ENCODE results near the gene SNED1. TPM values are rescaled to one million over a fixed set of nuclear protein-coding genes. Genes with fewer than 3 reads are reported as not detected.

The SNED1 gene
- total and polyA plus RNA-seq, 9 of the 15 experiments (the other 6 are each of a cell fraction or from before 2014, with no cell fraction given): 0.03 to 0.07 (median 0.05) TPM; not detected in 5

DNA sequence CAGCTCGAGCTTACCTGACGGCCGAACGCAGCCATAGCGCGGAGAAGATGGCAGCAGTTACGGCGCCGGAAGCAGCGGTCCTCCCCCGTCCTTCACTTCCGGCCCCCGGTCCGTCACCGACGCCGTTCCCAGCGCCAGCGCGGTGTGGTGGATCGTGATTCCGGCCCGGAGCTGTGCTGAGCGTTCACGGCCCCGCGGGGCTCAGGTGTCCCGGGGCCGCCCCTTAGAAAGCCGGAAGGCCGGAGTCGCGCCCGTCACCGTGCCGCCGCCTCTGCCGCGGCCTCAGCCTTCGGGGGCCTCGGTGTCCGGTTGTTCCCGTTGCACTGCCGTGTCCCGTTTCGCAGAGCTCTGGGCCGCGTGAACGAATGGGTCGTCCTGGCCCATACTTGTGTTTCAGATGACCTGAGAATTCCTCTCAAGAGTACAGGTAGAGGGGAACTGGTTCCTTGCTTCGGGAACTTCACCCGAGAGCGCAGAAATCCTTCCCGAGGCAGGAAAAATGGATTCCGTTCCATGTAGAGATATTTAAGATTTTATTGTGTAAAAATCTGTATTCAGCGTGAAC lies 103.9 kb downstream of the SNED1 start, which contains the start of gene MTERF4 (continued):
- TF ChIP-seq ZNF77 (CRISPR knock-in tag; IDR thresholded peaks at IDR 0.05) (no peak), ZNF696 (CRISPR knock-in tag; conservative IDR thresholded peaks at IDR 0.05) (no peak), U2AF2 (optimal IDR thresholded peaks at IDR 0.05; ENCODE audit: low read depth, low read length) (no peak), CUX1 (CRISPR knock-in tag; IDR thresholded peaks at IDR 0.05) (no peak), PCBP2 (IDR thresholded peaks at IDR 0.05; ENCODE audit: low read depth, low read length, poor library complexity, severe bottlenecking) (no peak), NCOA6 (IDR thresholded peaks at IDR 0.05) (no peak), ZNF311 (CRISPR knock-in tag; IDR thresholded peaks at IDR 0.05) (no peak), NFRKB (IDR thresholded peaks at IDR 0.05; ENCODE audit: low read depth) (peak; percentile 96), TFE3 (CRISPR knock-in tag; IDR thresholded peaks at IDR 0.05) (no peak), PATZ1 (CRISPR knock-in tag; IDR thresholded peaks at IDR 0.05; ENCODE audit: borderline replicate concordance) (no peak), ZBTB49 (CRISPR knock-in tag; IDR thresholded peaks at IDR 0.05; ENCODE audit: borderline replicate concordance) (no peak), SP1 (CRISPR knock-in tag; IDR thresholded peaks at IDR 0.05) (peak; percentile 86), ZNF175 (CRISPR knock-in tag; IDR thresholded peaks at IDR 0.05; ENCODE audit: low read depth) (no peak), MCM5 (IDR thresholded peaks at IDR 0.05; ENCODE audit: low read depth) (no peak)
- TF ChIP-seq, protein P1, sequence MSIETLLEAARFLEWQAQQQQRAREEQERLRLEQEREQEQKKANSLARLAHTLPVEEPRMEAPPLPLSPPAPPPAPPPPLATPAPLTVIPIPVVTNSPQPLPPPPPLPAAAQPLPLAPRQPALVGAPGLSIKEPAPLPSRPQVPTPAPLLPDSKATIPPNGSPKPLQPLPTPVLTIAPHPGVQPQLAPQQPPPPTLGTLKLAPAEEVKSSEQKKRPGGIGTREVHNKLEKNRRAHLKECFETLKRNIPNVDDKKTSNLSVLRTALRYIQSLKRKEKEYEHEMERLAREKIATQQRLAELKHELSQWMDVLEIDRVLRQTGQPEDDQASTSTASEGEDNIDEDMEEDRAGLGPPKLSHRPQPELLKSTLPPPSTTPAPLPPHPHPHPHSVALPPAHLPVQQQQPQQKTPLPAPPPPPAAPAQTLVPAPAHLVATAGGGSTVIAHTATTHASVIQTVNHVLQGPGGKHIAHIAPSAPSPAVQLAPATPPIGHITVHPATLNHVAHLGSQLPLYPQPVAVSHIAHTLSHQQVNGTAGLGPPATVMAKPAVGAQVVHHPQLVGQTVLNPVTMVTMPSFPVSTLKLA (conservative IDR thresholded peaks at IDR 0.05): peak; percentile 43 to 79; a peak in 3 of 4 replicates
